Parathyroid adenoma (tissue), 2 donors: Measurements from ENCODE around the gene SMIM13.

Source experiments
- H2AFZ ChIP-seq: fragments of 300-600 bp; sonication (generic); one replicate; pipeline ENCODE4 v1.7.0; 2017; ENCODE audit warnings: antibody characterized with exemption, mild to moderate bottlenecking
- H3K27ac ChIP-seq: fragments of 300-600 bp; sonication (generic); one replicate; pipeline ENCODE4 v1.7.0; 2017
- H3K27me3 ChIP-seq: fragments of 300-600 bp; sonication (generic); one replicate; pipeline ENCODE4 v1.7.0; 2017; ENCODE audit warnings: low read length; ENCODE audit not compliant: control insufficient read depth, insufficient read depth
- H3K36me3 ChIP-seq: fragments of 300-600 bp; sonication (generic); one replicate; pipeline ENCODE4 v1.7.0; 2017; ENCODE audit warnings: low read length; ENCODE audit not compliant: control insufficient read depth, insufficient read depth
- H3K4me1 ChIP-seq: fragments of 300-600 bp; sonication (generic); one replicate; pipeline ENCODE4 v1.7.0; 2017; ENCODE audit warnings: control low read depth
- H3K4me2 ChIP-seq: fragments of 300-600 bp; sonication (generic); one replicate; pipeline ENCODE4 v1.7.0; 2017; ENCODE audit warnings: low read length
- H3K4me3 ChIP-seq: fragments of 300-600 bp; sonication (generic); one replicate; pipeline ENCODE4 v1.7.0; 2017; ENCODE audit warnings: low read depth, low read length
- H3K79me2 ChIP-seq: fragments of 300-600 bp; sonication (generic); one replicate; pipeline ENCODE4 v1.7.0; 2017; ENCODE audit warnings: control low read depth
- H3K9ac ChIP-seq: fragments of 300-600 bp; sonication (generic); one replicate; pipeline ENCODE4 v1.7.0; 2017; ENCODE audit warnings: mild to moderate bottlenecking
- H3K9me3 ChIP-seq: fragments of 300-600 bp; sonication (generic); one replicate; pipeline ENCODE4 v1.7.0; 2017; ENCODE audit warnings: low read length; ENCODE audit not compliant: control insufficient read depth
- CTCF ChIP-seq: fragments of 300-600 bp; sonication (generic); IDR thresholded peaks from one replicate; pipeline ENCODE4 v1.7.0; 2017; ENCODE audit warnings: antibody characterized with exemption, mild to moderate bottlenecking
- donor health status: primary hyperparathyroidism.

SMIM13 gene

GRCh38 chr6:11163932-11164331, 70.3 kb downstream of the SMIM13 start:
- H3K79me2 ChIP-seq, result no peaks in the 10 kb centered on the region
- H3K27me3 ChIP-seq, result no peaks in the 10 kb centered on the region
- H3K4me1 ChIP-seq, result no peaks in the 10 kb centered on the region
- H3K9me3 ChIP-seq, result no peaks in the 10 kb centered on the region
- no peak for TF ChIP-seq CTCF
- no peaks in the 10 kb centered on the region for H3K36me3 ChIP-seq
- H3K27ac ChIP-seq, result no peak overlapping the region
- H3K9ac ChIP-seq, result no peak overlapping the region
- no peak overlapping the region for H3K4me3 ChIP-seq
- H3K4me2 ChIP-seq, result no peak overlapping the region
- H2AFZ ChIP-seq, result no peak overlapping the region

- TF ChIP-seq CTCF, result no peak
- H2AFZ ChIP-seq, result no peak overlapping the region
- H3K4me1 ChIP-seq, result no peaks in the 10 kb centered on the region
- no peaks in the 10 kb centered on the region for H3K79me2 ChIP-seq
- no peak overlapping the region for H3K27ac ChIP-seq
- no peaks in the 10 kb centered on the region for H3K27me3 ChIP-seq
- H3K4me3 ChIP-seq, result no peak overlapping the region
- H3K4me2 ChIP-seq, result no peak overlapping the region
- no peak overlapping the region for H3K9ac ChIP-seq
- H3K36me3 ChIP-seq, result no peaks in the 10 kb centered on the region
- H3K9me3 ChIP-seq, result no peaks in the 10 kb centered on the region
Measured at GRCh38 chr6:11164717-11165646, 71.3 kb downstream of the SMIM13 start.

- no peaks in the 10 kb centered on the region for H3K36me3 ChIP-seq
- H3K79me2 ChIP-seq, result no peaks in the 10 kb centered on the region
- H3K4me2 ChIP-seq, result no peak overlapping the region
- H3K9me3 ChIP-seq, result no peaks in the 10 kb centered on the region
- no peak overlapping the region for H3K27ac ChIP-seq
- no peaks in the 10 kb centered on the region for H3K4me1 ChIP-seq
- H3K9ac ChIP-seq, result no peak overlapping the region
- H3K27me3 ChIP-seq, result no peaks in the 10 kb centered on the region
- no peak overlapping the region for H2AFZ ChIP-seq
- TF ChIP-seq CTCF, result no peak
- H3K4me3 ChIP-seq, result no peak overlapping the region
Measured at GRCh38 chr6:11166948-11167347, 73.3 kb downstream of the SMIM13 start.

GRCh38 chr6:11168091-11168635, 74.5 kb downstream of the SMIM13 start:
- H3K4me2 ChIP-seq, result no peak overlapping the region
- no peak overlapping the region for H3K4me3 ChIP-seq
- no peak overlapping the region for H3K27ac ChIP-seq
- no peaks in the 10 kb centered on the region for H3K27me3 ChIP-seq
- H3K9me3 ChIP-seq, result no peaks in the 10 kb centered on the region
- H3K36me3 ChIP-seq, result no peaks in the 10 kb centered on the region
- no peak for TF ChIP-seq CTCF
- H3K79me2 ChIP-seq, result no peaks in the 10 kb centered on the region
- no peak overlapping the region for H3K9ac ChIP-seq
- H3K4me1 ChIP-seq, result no peaks in the 10 kb centered on the region
- no peak overlapping the region for H2AFZ ChIP-seq
